GM12874 (cell line): ENCODE measurements around the gene CENPV.
A peak's percentile ranks its signal among the peaks of the same experiment; 100 is the strongest.

Source experiments
- TF ChIP-seq, protein P1 (sequence below): IDR thresholded peaks from 2 replicates; pipeline ENCODE4 v1.5.1; 2011; ENCODE audit warnings: low read depth, mild to moderate bottlenecking, control low read depth, low read length, moderate library complexity; ENCODE audit not compliant: insufficient read depth

Gene CENPV

GRCh38 chr17:16339402-16339801 lies 13.9 kb downstream of the CENPV start:
- TF ChIP-seq, protein P1, sequence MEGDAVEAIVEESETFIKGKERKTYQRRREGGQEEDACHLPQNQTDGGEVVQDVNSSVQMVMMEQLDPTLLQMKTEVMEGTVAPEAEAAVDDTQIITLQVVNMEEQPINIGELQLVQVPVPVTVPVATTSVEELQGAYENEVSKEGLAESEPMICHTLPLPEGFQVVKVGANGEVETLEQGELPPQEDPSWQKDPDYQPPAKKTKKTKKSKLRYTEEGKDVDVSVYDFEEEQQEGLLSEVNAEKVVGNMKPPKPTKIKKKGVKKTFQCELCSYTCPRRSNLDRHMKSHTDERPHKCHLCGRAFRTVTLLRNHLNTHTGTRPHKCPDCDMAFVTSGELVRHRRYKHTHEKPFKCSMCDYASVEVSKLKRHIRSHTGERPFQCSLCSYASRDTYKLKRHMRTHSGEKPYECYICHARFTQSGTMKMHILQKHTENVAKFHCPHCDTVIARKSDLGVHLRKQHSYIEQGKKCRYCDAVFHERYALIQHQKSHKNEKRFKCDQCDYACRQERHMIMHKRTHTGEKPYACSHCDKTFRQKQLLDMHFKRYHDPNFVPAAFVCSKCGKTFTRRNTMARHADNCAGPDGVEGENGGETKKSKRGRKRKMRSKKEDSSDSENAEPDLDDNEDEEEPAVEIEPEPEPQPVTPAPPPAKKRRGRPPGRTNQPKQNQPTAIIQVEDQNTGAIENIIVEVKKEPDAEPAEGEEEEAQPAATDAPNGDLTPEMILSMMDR = no peak

DNA sequence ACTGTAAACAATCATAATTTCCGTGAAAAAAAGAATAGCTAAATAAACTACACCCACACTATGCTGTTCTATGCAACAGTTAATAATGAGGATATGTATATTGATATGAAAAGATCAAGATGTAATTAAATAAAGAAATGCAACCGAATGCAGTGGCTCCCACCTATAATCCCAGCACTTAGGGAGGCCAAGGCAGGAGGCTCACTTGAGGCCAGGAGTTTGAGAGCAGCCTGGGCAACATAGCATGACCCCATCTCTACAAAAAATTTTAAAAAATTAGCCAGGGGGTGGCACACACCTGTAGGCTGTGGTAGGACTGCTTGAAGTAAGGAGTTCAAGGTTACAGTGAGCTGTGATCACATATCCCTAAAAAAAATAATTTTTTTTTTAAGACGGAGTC lies 14.9 kb downstream of the CENPV start:
- TF ChIP-seq, protein P1 = no peak

DNA sequence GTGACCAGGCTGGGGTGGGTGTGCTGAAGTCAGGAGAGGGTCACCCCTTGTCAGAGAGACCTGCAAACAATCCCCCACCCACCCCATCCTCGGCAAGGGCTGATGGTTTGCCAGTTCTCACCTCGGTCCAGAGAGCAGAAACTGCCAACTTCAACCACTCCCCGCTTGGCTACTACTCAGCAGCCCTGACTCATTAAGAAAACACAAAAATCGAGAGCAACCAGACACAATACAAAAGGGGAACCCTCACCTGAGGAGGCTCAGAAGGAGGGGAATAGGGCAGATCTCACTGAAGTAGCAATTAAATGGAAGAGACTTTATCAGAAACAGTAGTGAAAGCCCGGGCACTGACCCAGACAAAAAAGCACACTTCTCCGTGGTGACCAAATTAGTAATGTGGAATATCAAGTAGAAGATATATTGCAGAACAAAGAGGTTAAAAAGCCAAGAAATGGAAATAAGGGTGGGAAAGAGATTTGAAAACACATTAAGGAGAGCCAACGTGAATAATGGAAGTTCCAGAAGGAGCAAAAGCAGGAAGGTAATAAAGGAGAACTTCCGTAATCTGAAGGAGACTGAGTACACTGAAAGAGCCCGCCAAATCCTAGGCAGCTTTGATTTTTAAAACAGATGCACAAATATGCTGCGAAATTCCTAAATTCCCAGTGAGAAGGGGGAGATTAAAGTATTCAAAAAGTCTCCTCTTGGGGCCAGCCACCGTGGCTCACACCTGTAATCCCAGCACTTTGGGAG lies 23.6 kb downstream of the CENPV start:
- TF ChIP-seq, protein P1 = no peak

DNA sequence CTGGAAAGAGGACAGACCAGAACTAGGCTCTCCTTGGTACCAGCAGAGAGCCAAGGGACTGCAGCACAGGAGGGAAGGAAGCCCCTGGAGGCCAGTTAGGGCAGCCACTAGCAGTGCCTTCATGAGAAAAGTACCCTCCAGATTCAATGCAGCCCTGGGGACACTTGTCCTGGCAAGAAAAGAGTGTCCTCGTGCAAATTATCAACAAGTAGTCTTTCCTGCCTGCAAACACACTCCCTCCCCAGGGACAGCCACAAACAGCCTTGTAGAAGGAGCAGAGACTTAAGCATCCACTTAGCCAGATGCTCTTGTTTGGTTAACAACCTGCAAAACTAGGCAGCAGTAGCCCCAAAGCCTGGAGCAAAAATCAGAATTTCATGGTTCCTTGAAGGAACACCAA lies 24.3 kb downstream of the CENPV start:
- TF ChIP-seq, protein P1 = peak; percentile 25; the same call in 1 of the 2 replicates

DNA sequence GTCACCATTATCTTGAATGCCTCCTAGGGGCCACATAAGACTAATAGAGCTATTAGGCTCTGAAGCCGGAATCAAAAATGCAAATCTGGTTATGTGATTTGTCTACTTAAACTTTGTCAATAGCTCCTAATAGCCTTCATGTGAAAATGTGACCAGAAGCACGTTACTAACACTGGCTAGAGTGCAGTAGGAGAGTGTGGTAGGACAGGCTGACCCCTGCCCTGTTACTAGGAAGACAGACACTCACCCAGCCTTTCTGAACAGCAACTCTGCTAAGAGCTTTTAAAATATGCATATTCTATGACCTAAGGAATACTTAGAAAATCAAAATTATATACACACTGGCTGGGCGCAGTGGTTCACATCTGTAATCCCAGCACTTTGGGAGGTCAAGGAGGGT lies 26.3 kb downstream of the CENPV start:
- TF ChIP-seq, protein P1 = no peak

DNA sequence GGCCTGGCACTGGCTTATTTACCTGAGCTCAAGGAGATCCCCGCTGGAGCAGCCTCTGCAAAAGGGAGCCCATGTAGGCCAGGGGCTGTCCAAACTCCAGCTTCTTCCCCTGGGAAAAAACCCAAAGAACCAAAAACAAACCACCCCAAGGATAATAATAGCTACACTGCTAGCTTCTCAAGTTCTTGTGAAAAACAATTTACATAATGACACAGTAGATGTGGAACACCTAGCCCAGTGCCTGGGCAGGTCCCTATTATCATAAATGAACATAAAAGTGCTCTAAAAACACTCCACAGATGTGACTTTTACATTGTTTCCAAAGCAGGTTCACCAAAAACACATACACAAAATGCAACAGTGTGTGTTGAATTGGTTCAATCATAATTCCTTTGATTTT lies 27.3 kb downstream of the CENPV start:
- TF ChIP-seq, protein P1 = no peak

DNA sequence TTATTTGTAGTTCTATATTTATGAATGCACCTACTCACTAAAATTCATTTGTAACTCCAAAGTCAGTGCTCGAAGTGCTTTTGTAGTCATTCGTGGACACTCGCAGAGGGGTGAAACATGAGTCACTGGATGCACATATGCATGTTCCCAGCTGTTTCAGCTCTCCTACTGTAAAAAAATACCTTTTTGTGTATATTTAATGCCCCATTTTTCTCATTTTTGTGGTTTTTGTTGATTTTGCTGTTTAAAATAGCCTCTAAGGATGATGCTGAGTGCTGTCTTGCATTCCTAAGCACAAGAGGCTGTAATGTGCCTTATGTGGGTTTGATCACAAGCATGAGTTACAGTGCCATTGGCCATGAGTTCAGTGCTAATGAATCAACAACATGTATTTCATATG lies 30.6 kb downstream of the CENPV start:
- TF ChIP-seq, protein P1 = no peak
